ENCODE measurements around the gene FHIT.

Gene FHIT

DNA sequence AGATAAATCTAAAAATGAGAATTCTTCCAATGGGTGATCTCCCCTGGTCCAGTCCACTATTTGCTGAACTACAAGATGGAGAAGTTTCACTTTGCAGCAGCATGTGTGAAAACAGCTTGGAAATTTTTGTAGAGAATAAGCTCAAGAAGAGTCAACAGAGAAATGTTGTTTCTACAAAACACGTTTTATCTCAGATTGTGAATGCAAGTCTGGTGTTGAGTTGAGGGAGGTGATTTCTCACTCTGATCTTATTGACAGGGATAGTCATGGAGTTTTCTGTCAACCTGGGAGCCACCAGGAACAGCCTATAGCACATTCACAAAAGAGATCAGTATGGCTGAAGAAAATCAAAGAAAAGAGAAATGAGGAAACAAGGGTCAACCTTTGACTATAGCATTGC lies 1220.3 kb downstream of the FHIT start:
- POLR2A ChIA-PET (ENCODE audit: low non-redundant PET): no interaction called here
- CTCF ChIA-PET: no interaction called here
- no peak for DNase-seq (ENCODE audit: low spot score)
- H3K27ac ChIP-seq: no peak overlapping the region
- no peak for TF ChIP-seq CTCF (conservative IDR thresholded peaks at IDR 0.05; ENCODE audit: low read depth)

GRCh38 chr3:60028233-60028632 lies 1223.0 kb downstream of the FHIT start:
- POLR2A ChIA-PET (ENCODE audit: low non-redundant PET): no interaction called here
- DNase-seq (ENCODE audit: low spot score): no peak
- CTCF ChIA-PET: no interaction called here

DNA sequence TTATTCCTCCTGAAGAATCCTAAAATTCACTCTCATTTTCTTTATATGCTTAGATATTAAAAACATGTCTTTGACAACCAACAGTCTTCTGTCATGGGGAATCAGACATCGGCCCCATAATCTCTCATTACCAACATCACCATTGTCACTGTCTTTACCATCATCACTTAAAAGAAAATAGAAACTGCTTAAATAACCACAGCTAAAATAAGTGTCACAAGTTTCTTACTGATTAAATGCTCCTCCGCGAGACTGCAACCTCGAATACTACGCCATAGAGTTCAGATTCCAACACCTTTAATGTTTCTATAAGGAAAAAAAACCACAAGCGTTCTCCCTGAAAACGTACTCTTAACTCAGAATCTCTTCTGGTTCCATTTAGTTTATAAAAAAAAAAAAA lies 1223.9 kb downstream of the FHIT start:
- DNase-seq (ENCODE audit: low spot score): no peak
- POLR2A ChIA-PET (ENCODE audit: low non-redundant PET): no interaction called here
- H3K27ac ChIP-seq: no peak overlapping the region
- CTCF ChIA-PET: no interaction called here
- no peak for TF ChIP-seq CTCF (conservative IDR thresholded peaks at IDR 0.05; ENCODE audit: low read depth)

More at GRCh38 chr3:60028233-60028632, 1223.0 kb downstream of the FHIT start:
- no peak overlapping the region for H3K27ac ChIP-seq
- TF ChIP-seq CTCF (conservative IDR thresholded peaks at IDR 0.05; ENCODE audit: low read depth): no peak

DNA sequence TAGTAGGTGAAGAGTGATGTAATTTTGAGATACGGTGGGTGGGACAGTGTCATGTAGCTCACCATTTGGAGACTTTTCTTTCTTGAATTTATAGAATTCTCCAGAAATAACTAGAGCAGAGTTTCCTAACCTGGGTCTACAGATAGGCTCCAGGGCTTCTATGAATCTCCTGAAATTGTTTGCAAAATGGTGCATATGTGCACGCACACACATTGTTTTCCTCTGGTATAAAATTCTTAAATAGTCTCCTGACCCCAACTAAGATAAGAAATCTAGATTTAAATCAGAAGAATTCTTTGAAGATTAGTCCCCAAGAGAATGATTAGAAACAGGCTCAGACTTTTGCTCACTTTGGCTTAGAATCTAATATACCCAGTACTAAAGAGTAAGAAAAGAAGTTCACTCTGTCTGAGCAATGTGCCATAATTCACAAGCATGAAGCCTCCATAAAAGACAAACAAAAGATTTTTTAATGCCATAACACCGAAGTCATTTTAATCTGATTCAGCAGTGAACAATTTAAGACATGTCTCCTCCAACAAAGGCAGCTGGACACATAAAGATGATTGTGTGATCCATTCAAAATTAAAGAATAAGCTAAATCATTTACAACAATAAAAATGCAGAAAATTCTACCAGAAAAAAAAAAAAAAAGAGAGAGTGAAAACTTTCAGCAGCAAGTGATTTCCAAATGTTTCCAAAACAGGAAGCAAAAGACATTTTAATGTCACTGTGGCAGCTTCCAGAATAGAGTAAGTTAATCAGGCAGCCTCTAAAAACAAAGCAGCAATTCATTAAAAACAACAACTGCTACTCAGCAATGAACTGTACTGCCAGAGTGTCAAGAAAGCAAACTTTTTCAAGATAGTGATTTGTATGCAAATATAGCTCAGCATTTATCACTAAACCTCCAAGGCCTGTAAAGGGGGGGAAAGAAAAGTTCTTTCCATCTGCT lies 1225.9 kb downstream of the FHIT start:
- CTCF ChIA-PET: no interaction called here
- no peak for TF ChIP-seq CTCF (conservative IDR thresholded peaks at IDR 0.05; ENCODE audit: low read depth)
- no peak for DNase-seq (ENCODE audit: low spot score)
- H3K27ac ChIP-seq: no peak overlapping the region
- POLR2A ChIA-PET (ENCODE audit: low non-redundant PET): no interaction called here

GRCh38 chr3:60024400-60024799 lies 1226.9 kb downstream of the FHIT start:
- DNase-seq (ENCODE audit: low spot score): no peak
- no peak for TF ChIP-seq CTCF (conservative IDR thresholded peaks at IDR 0.05; ENCODE audit: low read depth)
- CTCF ChIA-PET: interaction anchor here (0.6 kb wide), 1 partner anchor 82 kb away, joined by 5 read pairs; no protein-coding TSS in a partner anchor
- POLR2A ChIA-PET (ENCODE audit: low non-redundant PET): no interaction called here
- no peak overlapping the region for H3K27ac ChIP-seq

- TF ChIP-seq CTCF (conservative IDR thresholded peaks at IDR 0.05; ENCODE audit: low read depth): no peak
- DNase-seq (ENCODE audit: low spot score): no peak
- H3K27ac ChIP-seq: no peak overlapping the region
- ChIA-PET POLR2A (ENCODE audit: low non-redundant PET) (no interaction called here), CTCF (no interaction called here)
These were observed 1228.1 kb downstream of the FHIT start for GRCh38 chr3:60023189-60023588.
